ENCODE measurements around the gene PALD1.
A peak's percentile ranks its signal among the peaks of the same experiment; 100 is the strongest.

Gene PALD1

DNA sequence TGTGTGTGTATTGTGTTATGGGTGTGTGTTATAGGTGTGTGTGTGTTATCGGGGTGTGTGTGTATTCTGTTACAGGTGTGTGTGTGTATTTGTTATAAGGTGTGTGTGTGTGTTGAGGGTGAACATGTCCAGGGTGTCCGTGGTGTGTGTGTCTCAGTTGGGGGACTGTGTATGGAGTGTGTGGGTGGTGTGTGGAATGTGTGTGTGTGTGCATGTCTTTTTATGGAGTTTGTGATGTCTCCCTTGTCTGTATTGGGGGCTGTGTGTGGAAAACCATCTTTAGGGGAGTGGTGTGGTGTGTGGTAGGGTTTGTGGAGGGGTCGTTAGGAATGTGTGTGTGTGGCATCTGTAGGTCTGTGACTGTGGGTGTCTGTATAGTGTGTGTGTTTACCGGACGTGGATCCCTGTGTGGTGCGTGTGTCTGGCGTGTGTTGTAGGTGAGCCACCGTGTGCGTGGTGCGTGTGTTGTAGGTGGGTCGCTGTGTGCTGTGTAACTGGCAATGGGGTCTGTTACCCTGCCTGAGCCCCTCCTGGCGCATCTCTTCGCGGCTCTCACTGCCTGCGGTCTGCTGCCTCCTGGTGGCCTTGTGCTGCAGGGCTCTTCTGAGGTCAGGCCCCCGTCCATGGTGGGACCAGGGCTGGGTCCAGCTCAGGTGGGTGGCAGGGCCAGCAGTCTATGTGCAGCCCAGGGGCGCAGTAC, 61.7 kb downstream of the PALD1 start:
- Mint-ChIP-seq H3K9me3 (no peaks in the 10 kb centered on the region), H3K4me1 (ENCODE audit: low read depth) (no peaks in the 10 kb centered on the region)

DNA sequence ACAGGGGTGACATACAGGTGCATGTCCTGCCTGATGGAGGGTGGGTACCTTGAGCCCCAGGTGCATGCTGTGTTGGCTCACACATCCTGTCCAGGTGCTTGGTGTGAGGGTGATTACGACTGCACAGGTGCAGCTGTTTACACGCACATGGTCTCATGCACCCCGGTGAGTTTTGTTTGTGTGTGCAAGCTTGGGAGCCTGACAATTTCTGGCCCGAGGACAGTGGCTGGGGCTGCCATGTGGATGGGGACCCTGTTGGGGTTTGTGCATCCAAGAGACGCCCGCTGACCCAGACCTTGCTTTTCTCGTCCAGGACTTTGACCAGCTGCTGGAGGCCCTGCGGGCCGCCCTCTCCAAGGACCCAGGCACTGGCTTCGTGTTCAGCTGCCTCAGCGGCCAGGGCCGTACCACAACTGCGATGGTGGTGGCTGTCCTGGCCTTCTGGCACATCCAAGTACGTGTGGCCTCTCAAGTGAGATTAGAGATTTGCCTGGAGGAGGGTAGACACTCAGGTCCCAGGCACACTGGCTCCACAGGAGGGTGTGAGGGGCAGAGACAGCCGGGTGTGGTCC, 62.3 kb downstream of the PALD1 start:
- no peaks in the 10 kb centered on the region for H3K9me3 Mint-ChIP-seq
- H3K27me3 Mint-ChIP-seq, result no peaks in the 10 kb centered on the region
- H3K27ac Mint-ChIP-seq, result no peak overlapping the region
- no peak overlapping the region for H3K4me3 Mint-ChIP-seq
- no peaks in the 10 kb centered on the region for H3K36me3 Mint-ChIP-seq (ENCODE audit: low read depth)
- no peaks in the 10 kb centered on the region for H3K4me1 Mint-ChIP-seq (ENCODE audit: low read depth)

More for the DNA sequence above, 61.7 kb downstream of the PALD1 start:
- no peaks in the 10 kb centered on the region for H3K36me3 Mint-ChIP-seq (ENCODE audit: low read depth)
- H3K4me3 Mint-ChIP-seq, result no peak overlapping the region
- H3K27me3 Mint-ChIP-seq, result no peaks in the 10 kb centered on the region
- H3K27ac Mint-ChIP-seq, result no peak overlapping the region

DNA sequence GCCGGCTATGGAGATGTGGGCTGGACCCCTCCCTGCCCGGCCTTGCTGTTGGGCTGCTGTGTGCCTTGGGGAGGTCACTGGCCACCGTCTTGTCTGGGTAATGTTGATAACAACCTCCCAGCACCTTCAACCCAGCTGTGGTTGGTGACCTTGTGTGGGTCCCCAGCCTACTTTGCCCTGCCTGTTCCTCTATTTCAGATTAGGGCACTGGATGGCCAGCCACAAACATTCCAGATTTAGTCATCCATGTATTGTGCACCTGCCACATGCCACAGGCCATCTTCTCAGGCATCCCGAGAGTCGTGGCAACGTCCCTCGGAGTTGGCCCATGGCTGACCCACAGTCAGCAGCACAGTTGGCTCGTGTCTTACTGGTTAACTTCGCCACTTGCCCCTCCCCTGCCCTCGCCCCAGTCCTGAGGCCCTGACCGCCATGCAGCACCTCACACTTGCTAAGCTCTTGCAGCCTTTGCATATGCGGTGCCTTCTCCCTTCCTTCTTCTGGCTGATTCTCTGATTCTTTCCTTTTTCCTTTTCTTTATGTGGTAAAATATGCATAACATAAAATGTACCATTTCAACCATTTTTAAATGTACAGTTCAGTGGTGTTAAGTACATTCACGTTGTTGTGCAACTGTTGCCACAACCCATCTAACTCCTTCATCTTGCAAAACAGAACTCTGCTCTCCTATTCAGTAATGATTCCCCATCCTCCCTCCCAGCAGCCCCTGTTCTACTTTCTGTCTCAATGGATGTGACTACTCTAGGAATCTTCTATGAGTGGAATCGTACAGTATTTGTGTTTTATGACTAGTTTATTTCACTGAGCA, 63.4 kb downstream of the PALD1 start:
- Mint-ChIP-seq H3K36me3 (ENCODE audit: low read depth) (no peaks in the 10 kb centered on the region), H3K4me1 (ENCODE audit: low read depth) (no peaks in the 10 kb centered on the region), H3K9me3 (no peaks in the 10 kb centered on the region), H3K27ac (no peak overlapping the region), H3K27me3 (no peaks in the 10 kb centered on the region), H3K4me3 (no peak overlapping the region)

DNA sequence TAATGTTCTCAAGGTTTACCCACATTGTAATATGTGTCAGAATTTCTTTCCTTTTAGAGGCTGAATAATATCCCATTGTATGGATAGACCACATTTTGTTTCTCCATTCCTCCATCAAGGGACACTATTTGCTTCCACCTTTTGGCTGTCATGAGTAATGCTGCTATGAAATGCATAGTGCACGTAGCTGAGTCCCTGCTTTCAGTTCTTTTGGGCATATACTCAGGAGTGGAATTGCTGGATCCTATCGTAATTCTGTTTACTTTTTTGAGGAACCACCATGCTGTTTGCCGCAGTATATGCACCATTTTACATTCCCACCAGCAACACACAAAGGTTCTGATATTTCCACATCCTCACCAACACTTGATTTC, 64.0 kb downstream of the PALD1 start:
- Mint-ChIP-seq H3K9me3 (no peaks in the 10 kb centered on the region), H3K27me3 (no peaks in the 10 kb centered on the region), H3K4me1 (ENCODE audit: low read depth) (no peaks in the 10 kb centered on the region), H3K27ac (no peak overlapping the region), H3K36me3 (ENCODE audit: low read depth) (no peaks in the 10 kb centered on the region), H3K4me3 (no peak overlapping the region)

DNA sequence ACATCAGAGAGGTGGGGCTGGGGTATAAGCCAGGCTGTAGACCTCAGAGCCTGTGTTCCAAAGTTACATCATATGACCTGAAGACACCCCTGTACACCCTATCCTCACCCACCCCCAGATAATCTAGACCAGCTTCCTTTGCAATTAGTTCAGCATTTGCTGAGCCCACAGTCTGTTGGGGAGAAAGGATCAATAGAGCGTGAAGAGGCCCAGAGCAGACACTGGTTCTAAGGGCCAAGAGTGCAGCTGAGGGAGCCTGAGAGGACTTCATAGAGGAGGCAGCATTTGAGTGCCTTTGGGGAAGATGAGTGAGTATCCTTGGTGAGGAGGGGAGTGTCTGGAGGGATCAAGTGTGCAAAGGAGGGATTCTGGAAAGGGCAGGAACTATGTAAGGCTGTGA, 65.3 kb downstream of the PALD1 start:
- no peaks in the 10 kb centered on the region for H3K27me3 Mint-ChIP-seq
- H3K4me1 Mint-ChIP-seq (ENCODE audit: low read depth), result no peaks in the 10 kb centered on the region
- peak overlapping the region; percentile 33 for H3K27ac Mint-ChIP-seq
- no peaks in the 10 kb centered on the region for H3K9me3 Mint-ChIP-seq
- no peaks in the 10 kb centered on the region for H3K36me3 Mint-ChIP-seq (ENCODE audit: low read depth)
- H3K4me3 Mint-ChIP-seq, result no peak overlapping the region

DNA sequence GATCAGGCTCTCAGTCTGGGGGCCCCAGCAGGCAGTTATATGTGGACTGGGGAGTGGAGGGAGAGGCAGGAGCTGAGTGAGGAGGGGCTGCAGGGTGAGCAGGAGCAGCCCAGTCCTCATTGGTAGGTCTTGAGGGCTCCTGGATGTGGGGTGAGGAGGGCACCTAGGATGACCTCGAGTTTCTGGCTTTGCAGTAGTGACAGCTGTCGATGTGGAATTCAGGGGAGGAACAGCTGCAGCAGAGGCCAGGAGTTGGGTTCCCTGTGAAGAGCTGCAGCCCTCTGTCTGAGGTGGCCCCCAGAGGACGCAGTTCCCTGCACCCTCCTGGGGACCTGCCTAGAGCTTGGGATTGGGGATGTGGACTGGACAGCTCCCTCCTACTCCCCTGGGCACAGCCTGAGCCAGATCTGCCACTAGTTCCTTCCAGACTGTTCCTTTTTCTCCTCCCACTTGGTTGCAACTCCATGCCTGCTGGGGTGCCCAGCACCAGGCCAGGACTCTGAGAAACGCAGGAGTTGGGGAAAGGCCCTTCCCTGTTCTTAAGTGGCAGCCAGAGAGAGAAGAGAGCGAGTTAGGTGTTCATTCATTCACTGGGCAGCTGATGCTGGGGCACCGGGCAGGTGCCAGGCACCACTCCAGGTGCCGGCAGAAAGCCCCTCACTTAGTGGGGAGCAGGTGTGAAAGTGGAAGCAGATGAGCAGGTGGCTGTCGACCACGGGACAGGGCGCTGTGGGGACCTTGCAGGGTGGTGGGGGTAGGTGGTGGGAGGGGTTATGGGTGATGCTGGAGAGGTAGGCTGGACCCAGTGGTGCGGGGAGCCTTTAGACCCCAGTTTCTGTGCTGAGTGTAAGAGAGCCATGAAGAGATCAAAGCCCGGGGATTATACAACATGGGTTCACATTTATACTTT, 66.1 kb downstream of the PALD1 start:
- no peaks in the 10 kb centered on the region for H3K36me3 Mint-ChIP-seq (ENCODE audit: low read depth)
- no peak overlapping the region for H3K27ac Mint-ChIP-seq

DNA sequence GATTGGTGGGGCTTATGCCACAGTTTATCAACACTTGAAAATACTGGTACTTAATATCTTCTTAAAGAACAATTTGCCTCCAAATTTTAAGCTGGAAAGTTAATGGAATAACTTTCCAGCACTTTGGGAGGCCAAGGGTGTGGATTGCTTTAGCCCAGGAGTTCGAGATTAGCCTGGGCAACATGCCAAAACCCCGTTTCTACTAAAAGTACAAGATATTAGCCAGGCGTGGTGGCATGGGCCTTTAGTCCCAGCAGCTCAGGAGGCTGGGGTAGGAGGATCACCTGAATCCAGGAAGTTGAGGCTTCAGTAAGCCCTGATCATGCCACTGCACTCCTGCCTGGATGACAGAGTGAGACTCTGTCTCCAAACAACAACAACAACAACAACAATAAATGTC, 68.0 kb downstream of the PALD1 start:
- Mint-ChIP-seq H3K27me3 (no peaks in the 10 kb centered on the region), H3K4me3 (no peak overlapping the region), H3K9me3 (no peaks in the 10 kb centered on the region), H3K36me3 (ENCODE audit: low read depth) (no peaks in the 10 kb centered on the region), H3K27ac (no peak overlapping the region), H3K4me1 (ENCODE audit: low read depth) (peaks cover 11% of the 10 kb centered on the region)

More for the DNA sequence above, 66.1 kb downstream of the PALD1 start:
- no peaks in the 10 kb centered on the region for H3K9me3 Mint-ChIP-seq
- H3K27me3 Mint-ChIP-seq, result no peaks in the 10 kb centered on the region
- no peaks in the 10 kb centered on the region for H3K4me1 Mint-ChIP-seq (ENCODE audit: low read depth)
- H3K4me3 Mint-ChIP-seq, result no peak overlapping the region

DNA sequence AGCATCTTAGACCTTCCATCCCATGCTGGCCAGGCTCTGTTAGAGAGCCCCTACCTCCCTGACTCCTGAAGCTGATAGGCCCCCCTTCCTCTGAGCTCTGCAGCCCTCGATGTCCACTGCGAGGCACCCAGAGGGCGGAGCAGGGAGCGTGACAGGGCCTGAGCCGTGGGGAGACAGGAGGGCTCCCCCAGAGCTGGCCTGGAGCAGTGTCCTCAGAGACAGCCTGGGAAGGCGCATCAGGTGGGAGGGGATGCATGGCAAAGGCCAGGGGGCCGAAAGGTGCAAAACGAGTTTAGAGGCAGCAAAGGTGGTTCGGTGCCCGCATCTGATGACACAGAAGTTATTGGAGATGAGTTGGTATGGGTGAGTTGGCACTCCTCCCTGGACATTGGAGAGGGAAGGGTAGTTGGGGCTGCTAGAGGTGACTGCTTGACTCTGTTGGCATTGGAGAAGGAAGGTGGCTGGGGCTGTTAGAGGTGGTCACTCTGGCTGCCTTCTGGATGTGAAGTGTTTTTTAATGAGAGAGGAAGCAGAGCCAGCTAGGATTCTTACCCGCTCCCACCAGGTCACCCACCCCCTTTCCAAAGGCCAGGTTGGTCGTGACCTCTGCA, 70.9 kb downstream of the PALD1 start:
- no peak overlapping the region for H3K4me3 Mint-ChIP-seq
- peaks cover 11% of the 10 kb centered on the region for H3K4me1 Mint-ChIP-seq (ENCODE audit: low read depth)
- H3K36me3 Mint-ChIP-seq (ENCODE audit: low read depth), result no peaks in the 10 kb centered on the region
- H3K27me3 Mint-ChIP-seq, result no peaks in the 10 kb centered on the region
- no peak overlapping the region for H3K27ac Mint-ChIP-seq
- no peaks in the 10 kb centered on the region for H3K9me3 Mint-ChIP-seq

DNA sequence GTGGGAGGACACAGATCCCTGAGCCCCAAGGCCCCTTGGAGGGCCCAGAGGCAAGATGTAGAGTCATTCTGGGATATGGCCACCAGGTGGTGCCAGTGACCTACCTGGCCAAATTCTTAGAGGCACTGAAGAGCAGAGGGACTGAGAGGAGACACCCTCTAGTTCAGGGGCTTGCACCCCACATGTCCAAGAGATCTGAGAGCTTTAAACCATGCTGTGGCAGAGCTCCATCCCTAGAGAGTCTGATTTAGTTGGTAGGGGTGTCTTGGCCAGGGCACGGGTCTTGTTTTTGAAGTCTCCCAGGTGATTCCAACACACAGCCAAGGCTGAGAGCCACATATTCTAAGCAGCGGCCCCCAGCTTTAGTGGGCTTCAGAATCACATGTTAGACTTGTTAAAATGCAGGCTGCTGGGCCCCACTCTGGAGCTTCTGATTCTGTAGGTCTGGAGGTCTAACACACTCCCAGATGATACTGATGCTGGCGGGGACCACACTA, 71.4 kb downstream of the PALD1 start:
- no peaks in the 10 kb centered on the region for H3K9me3 Mint-ChIP-seq
- H3K4me3 Mint-ChIP-seq, result no peak overlapping the region
- H3K27me3 Mint-ChIP-seq, result no peaks in the 10 kb centered on the region
- peak overlapping the region; percentile 38 for H3K27ac Mint-ChIP-seq
- H3K4me1 Mint-ChIP-seq (ENCODE audit: low read depth), result peaks cover 11% of the 10 kb centered on the region
- no peaks in the 10 kb centered on the region for H3K36me3 Mint-ChIP-seq (ENCODE audit: low read depth)

DNA sequence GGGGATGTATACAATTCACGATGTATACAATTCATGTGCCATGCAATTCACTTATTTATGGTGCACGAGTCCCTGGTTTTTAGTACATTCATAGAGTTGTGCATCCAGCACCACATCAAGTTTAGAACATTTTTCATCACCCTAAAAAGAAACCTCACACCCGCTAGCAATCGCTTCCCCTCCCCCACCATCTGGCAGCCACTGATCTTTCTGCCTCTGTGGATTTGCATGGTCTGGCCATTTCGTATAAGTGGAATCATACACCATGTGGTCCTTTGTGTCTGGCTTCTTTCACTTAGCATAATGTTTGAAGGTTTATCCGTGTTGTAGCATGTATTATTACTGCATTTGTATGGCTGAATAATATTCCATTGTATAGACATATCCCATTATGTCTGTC, 71.9 kb downstream of the PALD1 start:
- H3K9me3 Mint-ChIP-seq, result no peaks in the 10 kb centered on the region
- H3K4me3 Mint-ChIP-seq, result no peak overlapping the region
- no peak overlapping the region for H3K27ac Mint-ChIP-seq
- peaks cover 11% of the 10 kb centered on the region for H3K4me1 Mint-ChIP-seq (ENCODE audit: low read depth)
- no peaks in the 10 kb centered on the region for H3K36me3 Mint-ChIP-seq (ENCODE audit: low read depth)
- no peaks in the 10 kb centered on the region for H3K27me3 Mint-ChIP-seq

DNA sequence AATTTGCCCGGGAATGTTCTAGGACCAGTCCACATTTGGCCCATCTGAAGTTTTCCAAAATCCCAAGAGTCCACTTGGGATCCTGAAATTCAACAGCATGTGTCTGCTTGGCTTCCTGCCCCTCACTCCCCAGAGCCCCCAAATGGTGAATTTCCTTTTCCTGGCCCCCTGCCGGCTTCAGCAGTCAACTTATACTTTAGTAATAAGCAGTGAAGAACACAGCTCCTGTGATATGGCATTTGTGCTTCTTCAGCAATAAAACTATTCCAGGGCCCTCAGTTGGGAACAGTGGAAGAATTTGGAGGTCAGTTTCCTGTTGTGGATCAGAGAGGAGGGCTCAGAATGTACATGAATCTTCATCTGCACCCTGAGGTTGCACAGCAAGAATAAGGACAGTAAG, 72.9 kb downstream of the PALD1 start:
- H3K36me3 Mint-ChIP-seq (ENCODE audit: low read depth), result no peaks in the 10 kb centered on the region
- H3K9me3 Mint-ChIP-seq, result no peaks in the 10 kb centered on the region
- H3K27me3 Mint-ChIP-seq, result no peaks in the 10 kb centered on the region
- no peak overlapping the region for H3K27ac Mint-ChIP-seq
- H3K4me3 Mint-ChIP-seq, result no peak overlapping the region
- H3K4me1 Mint-ChIP-seq (ENCODE audit: low read depth), result peaks cover 11% of the 10 kb centered on the region

DNA sequence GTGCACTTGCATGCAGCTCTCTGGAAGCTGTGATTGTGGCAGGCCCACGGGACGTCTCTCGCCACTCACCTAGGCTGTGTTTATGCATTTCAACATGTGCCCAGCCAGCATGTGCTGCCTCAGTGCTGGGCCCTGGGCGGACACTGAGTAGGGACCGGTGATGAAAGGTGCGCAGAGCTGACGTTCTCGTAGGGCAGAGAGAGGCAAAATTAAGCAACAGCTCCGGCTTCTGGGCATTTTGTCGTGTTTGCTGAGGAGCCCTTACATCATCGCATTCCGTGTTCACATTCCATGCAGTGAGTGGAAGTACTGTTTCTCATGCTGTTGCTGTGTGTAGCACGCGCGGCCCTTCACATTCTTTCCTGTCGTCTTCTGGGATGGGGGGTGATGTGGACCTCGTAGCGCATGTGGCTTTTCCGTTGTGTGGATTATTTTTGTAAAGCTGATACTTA, 73.4 kb downstream of the PALD1 start:
- Mint-ChIP-seq H3K27me3 (no peaks in the 10 kb centered on the region), H3K4me1 (ENCODE audit: low read depth) (peaks cover 11% of the 10 kb centered on the region), H3K4me3 (no peak overlapping the region), H3K27ac (no peak overlapping the region), H3K36me3 (ENCODE audit: low read depth) (no peaks in the 10 kb centered on the region), H3K9me3 (no peaks in the 10 kb centered on the region)

DNA sequence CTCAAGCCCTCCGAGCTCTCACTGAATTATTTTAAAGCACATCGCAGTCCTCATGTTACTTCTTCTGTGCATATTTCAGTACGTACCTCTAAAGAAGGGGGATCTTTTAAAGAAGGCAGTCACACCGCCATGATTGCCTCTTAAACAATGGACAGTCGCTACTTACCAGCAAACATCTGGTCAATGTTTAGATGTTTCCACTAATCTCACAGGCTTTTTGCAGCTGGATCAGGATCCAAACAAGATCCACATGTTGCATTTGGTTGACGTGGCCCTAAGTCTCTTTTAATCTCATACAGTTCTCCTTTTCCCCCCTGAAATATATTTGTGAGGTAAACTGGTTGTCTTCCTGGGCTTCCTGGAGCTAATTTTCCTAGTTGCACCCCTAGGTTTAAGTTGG, 74.0 kb downstream of the PALD1 start:
- Mint-ChIP-seq H3K4me3 (no peak overlapping the region), H3K9me3 (no peaks in the 10 kb centered on the region), H3K27me3 (no peaks in the 10 kb centered on the region), H3K36me3 (ENCODE audit: low read depth) (no peaks in the 10 kb centered on the region), H3K4me1 (ENCODE audit: low read depth) (peaks cover 11% of the 10 kb centered on the region), H3K27ac (no peak overlapping the region)

DNA sequence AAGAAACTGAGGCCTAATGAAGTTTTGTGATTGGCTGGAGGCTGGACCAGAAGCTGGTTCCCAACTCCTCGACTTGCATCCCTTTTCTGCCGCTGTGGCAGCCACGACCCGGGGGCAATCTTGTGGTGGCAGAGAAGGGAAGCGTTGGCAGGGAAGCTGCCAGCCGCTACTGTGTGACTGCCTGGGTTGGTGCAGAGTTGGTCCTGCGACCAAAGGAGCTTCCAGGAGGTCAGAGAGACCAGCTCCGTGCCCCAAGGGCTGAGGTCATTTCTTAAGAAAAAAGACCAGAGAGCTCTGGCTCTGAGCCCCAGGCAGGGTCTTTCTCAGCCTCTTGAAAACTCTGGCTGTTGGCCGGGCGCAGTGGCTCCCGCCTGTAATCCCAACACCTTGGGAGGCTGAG, 76.8 kb downstream of the PALD1 start:
- Mint-ChIP-seq H3K4me3 (no peak overlapping the region), H3K9me3 (no peaks in the 10 kb centered on the region), H3K27ac (no peak overlapping the region), H3K4me1 (ENCODE audit: low read depth) (peaks cover 30% of the 10 kb centered on the region), H3K27me3 (no peaks in the 10 kb centered on the region), H3K36me3 (ENCODE audit: low read depth) (no peaks in the 10 kb centered on the region)
